Measurements from ENCODE around the gene KIF25.

KIF25 gene

DNA sequence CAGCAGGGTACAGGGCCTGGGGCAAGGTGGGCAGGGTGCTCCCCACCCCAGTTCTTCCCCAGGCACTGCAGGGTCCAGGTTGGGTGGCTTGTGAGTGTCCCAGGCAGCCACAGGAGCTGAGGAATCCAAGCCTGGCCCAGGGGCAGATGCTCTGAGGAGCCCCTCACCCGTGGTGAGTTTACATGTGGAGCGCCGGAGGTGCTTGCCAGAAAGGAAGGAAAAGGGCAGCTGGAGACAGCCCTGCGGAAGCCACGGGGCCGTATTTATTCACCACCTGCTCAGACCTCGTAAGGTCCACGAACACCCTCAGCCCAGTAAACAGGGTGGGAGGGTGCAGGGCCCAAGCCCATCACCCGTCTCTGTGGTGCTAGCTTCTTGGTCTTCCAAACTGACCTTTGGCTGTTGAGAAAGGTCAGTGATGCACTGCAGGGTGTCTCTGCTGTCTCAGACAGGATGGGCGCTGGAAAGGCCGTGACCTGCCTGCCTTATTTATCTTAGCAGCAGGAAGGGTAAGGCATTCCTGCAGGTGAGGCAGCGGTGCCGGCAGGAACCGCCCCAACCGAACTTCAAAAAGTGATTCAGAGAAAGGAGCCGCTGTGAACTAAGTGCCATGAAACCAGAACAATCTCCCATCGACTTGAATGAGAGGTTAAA is 85.5 kb downstream of the KIF25 start:
- Histone ChIP-seq H3K27ac (ENCODE audit: insufficient read depth in 1 of 2, low read depth in 1 of 2, low read length in 2 of 2, poor library complexity in 1 of 2, severe bottlenecking in 2 of 2) (no peak overlapping the region), H3K36me3 (ENCODE audit: control insufficient read depth in 4 of 4, insufficient read depth in 4 of 4, low read length in 3 of 4) (no peaks in the 10 kb centered on the region), H3K27me3 (replicated peaks in 2 of 5; ENCODE audit: control insufficient read depth in 4 of 5, insufficient read depth in 5 of 5, low read length in 4 of 5) (peaks cover 0 to 23% (median 1%) of the 10 kb centered on the region in 5 experiments), H3K9me3 (ENCODE audit: control extremely low read depth in 1 of 5, control insufficient read depth in 4 of 5, insufficient read depth in 2 of 5, low read depth in 1 of 5, low read length in 4 of 5) (no peaks in the 10 kb centered on the region), H3K4me3 (ENCODE audit: control insufficient read depth in 1 of 7, extremely low read depth in 1 of 7, insufficient read depth in 4 of 7, low read depth in 2 of 7, low read length in 6 of 7) (no peak overlapping the region), H3K4me1 (ENCODE audit: control extremely low read depth in 1 of 4, control insufficient read depth in 4 of 4, insufficient read depth in 4 of 4, low read length in 3 of 4) (no peaks in the 10 kb centered on the region)
- no peak for DNase-seq
- 66% methylated on average over 12 of the region's 17 CpGs for WGBS (ENCODE audit: insufficient coverage)
- ChIA-PET CTCF (no interaction called here), POLR2A (no interaction called here)

DNA sequence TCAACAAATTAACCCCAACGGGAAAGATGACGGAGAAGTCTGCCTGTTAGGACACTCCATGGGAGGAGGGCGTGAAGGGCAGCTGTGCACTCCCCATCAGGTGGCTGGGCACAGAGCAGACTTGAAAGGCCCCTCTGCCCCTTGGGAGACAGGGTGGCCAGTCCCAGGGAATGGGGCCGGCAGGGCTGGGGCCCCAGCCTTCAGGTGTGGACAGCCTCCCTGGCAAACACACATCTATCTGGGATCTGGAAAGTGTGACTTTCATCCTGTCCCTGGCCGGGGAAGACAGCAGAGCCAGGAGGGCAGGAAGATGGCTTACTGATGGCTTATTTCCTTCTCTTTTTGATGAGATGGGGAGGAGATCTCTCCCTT is 86.0 kb downstream of the KIF25 start:
- Histone ChIP-seq H3K27me3 (replicated peaks in 2 of 5; ENCODE audit: control insufficient read depth in 4 of 5, insufficient read depth in 5 of 5, low read length in 4 of 5) (peaks cover 0 to 23% (median 1%) of the 10 kb centered on the region in 5 experiments), H3K27ac (ENCODE audit: insufficient read depth in 1 of 2, low read depth in 1 of 2, low read length in 2 of 2, poor library complexity in 1 of 2, severe bottlenecking in 2 of 2) (no peak overlapping the region), H3K36me3 (ENCODE audit: control insufficient read depth in 4 of 4, insufficient read depth in 4 of 4, low read length in 3 of 4) (no peaks in the 10 kb centered on the region), H3K4me3 (ENCODE audit: control insufficient read depth in 1 of 7, extremely low read depth in 1 of 7, insufficient read depth in 4 of 7, low read depth in 2 of 7, low read length in 6 of 7) (no peak overlapping the region), H3K9me3 (ENCODE audit: control extremely low read depth in 1 of 5, control insufficient read depth in 4 of 5, insufficient read depth in 2 of 5, low read depth in 1 of 5, low read length in 4 of 5) (no peaks in the 10 kb centered on the region), H3K4me1 (ENCODE audit: control extremely low read depth in 1 of 4, control insufficient read depth in 4 of 4, insufficient read depth in 4 of 4, low read length in 3 of 4) (no peaks in the 10 kb centered on the region)
- no peak for DNase-seq
- POLR2A ChIA-PET: no interaction called here
- WGBS (ENCODE audit: insufficient coverage): 79% methylated on average over 4 of the region's 5 CpGs
- CTCF ChIA-PET: no interaction called here

DNA sequence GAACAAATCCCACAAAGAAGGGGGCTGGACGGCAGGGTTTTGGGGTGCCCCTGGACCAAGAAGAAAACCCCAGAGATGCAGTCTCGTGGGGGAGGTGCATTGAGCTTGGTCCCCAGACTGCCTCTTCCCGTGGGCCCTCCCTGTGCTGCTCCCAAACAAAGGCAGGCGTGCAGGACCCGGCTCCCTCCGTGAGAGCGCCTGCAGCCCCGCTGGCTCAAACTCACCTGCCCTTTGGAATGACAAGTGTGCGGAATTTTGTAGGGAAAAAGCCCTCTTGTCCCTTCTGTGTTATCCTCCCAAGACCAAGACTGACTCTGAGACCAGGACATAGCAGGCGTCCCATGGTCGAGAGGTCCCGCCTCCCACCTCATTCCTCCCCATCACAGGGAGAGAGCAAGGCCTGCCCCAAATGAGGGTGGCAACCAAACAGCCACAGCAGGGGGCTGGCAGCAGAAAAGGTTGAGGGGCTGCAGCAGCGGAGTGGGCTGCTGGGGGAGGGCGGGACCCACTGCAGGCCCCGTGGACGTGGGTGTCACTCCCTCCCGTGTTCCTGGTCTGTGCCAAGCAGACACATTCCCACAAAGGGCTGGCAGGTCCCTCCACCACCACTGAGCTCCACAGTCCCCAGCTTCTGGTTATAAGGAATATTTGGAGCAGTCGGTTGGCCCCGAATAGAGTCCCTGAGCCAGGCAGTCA is 87.1 kb downstream of the KIF25 start:
- peaks cover 0 to 23% (median 2%) of the 10 kb centered on the region in 5 experiments for H3K27me3 ChIP-seq (replicated peaks in 2 of 5; ENCODE audit: control insufficient read depth in 4 of 5, insufficient read depth in 5 of 5, low read length in 4 of 5)
- H3K9me3 ChIP-seq (ENCODE audit: control extremely low read depth in 1 of 5, control insufficient read depth in 4 of 5, insufficient read depth in 2 of 5, low read depth in 1 of 5, low read length in 4 of 5): no peaks in the 10 kb centered on the region
- ChIA-PET CTCF (no interaction called here), POLR2A (no interaction called here)
- no peak for DNase-seq
- H3K27ac ChIP-seq (ENCODE audit: insufficient read depth in 1 of 2, low read depth in 1 of 2, low read length in 2 of 2, poor library complexity in 1 of 2, severe bottlenecking in 2 of 2): no peak overlapping the region
- H3K36me3 ChIP-seq (ENCODE audit: control insufficient read depth in 4 of 4, insufficient read depth in 4 of 4, low read length in 3 of 4): no peaks in the 10 kb centered on the region
- 83% methylated on average over 15 of the region's 19 CpGs for WGBS (ENCODE audit: insufficient coverage)
- no peaks in the 10 kb centered on the region for H3K4me1 ChIP-seq (ENCODE audit: control extremely low read depth in 1 of 4, control insufficient read depth in 4 of 4, insufficient read depth in 4 of 4, low read length in 3 of 4)
- H3K4me3 ChIP-seq (ENCODE audit: control insufficient read depth in 1 of 7, extremely low read depth in 1 of 7, insufficient read depth in 4 of 7, low read depth in 2 of 7, low read length in 6 of 7): no peak overlapping the region

DNA sequence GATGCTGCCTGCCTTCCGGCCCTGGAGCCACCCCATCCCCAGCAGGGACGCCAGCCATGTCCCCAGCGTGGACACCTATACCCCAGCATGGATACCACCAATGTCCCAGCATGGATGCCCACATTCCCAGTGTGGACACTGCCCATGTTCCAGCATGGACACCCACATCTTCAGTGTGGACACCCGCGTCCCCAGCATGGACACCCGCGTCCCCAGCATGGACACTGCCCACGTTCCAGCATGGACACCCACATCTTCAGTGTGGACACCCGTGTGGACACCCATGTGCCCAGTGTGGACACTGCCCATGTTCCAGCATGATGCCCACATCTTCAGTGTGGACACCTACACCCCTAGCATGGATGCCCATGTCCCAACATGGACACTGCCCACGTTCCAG is 88.6 kb downstream of the KIF25 start:
- Histone ChIP-seq H3K9me3 (ENCODE audit: control extremely low read depth in 1 of 5, control insufficient read depth in 4 of 5, insufficient read depth in 2 of 5, low read depth in 1 of 5, low read length in 4 of 5) (no peaks in the 10 kb centered on the region), H3K4me3 (ENCODE audit: control insufficient read depth in 1 of 7, extremely low read depth in 1 of 7, insufficient read depth in 4 of 7, low read depth in 2 of 7, low read length in 6 of 7) (no peak overlapping the region), H3K4me1 (ENCODE audit: control extremely low read depth in 1 of 4, control insufficient read depth in 4 of 4, insufficient read depth in 4 of 4, low read length in 3 of 4) (no peaks in the 10 kb centered on the region), H3K27ac (ENCODE audit: insufficient read depth in 1 of 2, low read depth in 1 of 2, low read length in 2 of 2, poor library complexity in 1 of 2, severe bottlenecking in 2 of 2) (no peak overlapping the region), H3K27me3 (replicated peaks in 2 of 5; ENCODE audit: control insufficient read depth in 4 of 5, insufficient read depth in 5 of 5, low read length in 4 of 5) (peaks cover 0 to 23% (median 3%) of the 10 kb centered on the region in 5 experiments), H3K36me3 (ENCODE audit: control insufficient read depth in 4 of 4, insufficient read depth in 4 of 4, low read length in 3 of 4) (no peaks in the 10 kb centered on the region)
- WGBS (ENCODE audit: insufficient coverage): 98% methylated on average over 10 of the region's 10 CpGs
- POLR2A ChIA-PET: no interaction called here
- DNase-seq: no peak
- CTCF ChIA-PET: no interaction called here

DNA sequence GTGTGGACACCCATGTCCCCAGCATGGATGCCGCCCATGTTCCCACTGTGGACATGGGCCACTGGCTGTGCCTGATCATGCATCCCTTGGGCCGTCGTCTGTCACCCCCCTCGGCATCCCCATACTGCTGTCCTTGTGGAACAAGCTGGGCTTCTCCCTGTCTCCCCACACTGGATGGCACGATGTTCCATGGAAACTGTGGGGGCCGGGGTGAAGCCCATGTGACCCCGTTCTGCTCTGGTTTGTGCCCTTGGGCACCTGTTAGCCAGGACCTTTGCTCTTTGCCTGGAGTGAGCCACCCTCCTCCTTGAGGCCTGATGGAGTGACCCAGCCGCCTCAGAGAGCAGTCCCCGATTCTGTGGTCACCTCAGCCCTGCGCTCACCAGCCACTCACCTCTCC is 89.1 kb downstream of the KIF25 start:
- H3K27ac ChIP-seq (ENCODE audit: insufficient read depth in 1 of 2, low read depth in 1 of 2, low read length in 2 of 2, poor library complexity in 1 of 2, severe bottlenecking in 2 of 2): no peak overlapping the region
- peaks cover 0 to 23% (median 3%) of the 10 kb centered on the region in 5 experiments for H3K27me3 ChIP-seq (replicated peaks in 2 of 5; ENCODE audit: control insufficient read depth in 4 of 5, insufficient read depth in 5 of 5, low read length in 4 of 5)
- H3K4me1 ChIP-seq (ENCODE audit: control extremely low read depth in 1 of 4, control insufficient read depth in 4 of 4, insufficient read depth in 4 of 4, low read length in 3 of 4): no peaks in the 10 kb centered on the region
- POLR2A ChIA-PET: no interaction called here
- H3K4me3 ChIP-seq (ENCODE audit: control insufficient read depth in 1 of 7, extremely low read depth in 1 of 7, insufficient read depth in 4 of 7, low read depth in 2 of 7, low read length in 6 of 7): no peak overlapping the region
- no peaks in the 10 kb centered on the region for H3K9me3 ChIP-seq (ENCODE audit: control extremely low read depth in 1 of 5, control insufficient read depth in 4 of 5, insufficient read depth in 2 of 5, low read depth in 1 of 5, low read length in 4 of 5)
- WGBS (ENCODE audit: insufficient coverage): 100% methylated on average over 9 of the region's 10 CpGs
- no peak for DNase-seq
- CTCF ChIA-PET: no interaction called here
- H3K36me3 ChIP-seq (ENCODE audit: control insufficient read depth in 4 of 4, insufficient read depth in 4 of 4, low read length in 3 of 4): no peaks in the 10 kb centered on the region

DNA sequence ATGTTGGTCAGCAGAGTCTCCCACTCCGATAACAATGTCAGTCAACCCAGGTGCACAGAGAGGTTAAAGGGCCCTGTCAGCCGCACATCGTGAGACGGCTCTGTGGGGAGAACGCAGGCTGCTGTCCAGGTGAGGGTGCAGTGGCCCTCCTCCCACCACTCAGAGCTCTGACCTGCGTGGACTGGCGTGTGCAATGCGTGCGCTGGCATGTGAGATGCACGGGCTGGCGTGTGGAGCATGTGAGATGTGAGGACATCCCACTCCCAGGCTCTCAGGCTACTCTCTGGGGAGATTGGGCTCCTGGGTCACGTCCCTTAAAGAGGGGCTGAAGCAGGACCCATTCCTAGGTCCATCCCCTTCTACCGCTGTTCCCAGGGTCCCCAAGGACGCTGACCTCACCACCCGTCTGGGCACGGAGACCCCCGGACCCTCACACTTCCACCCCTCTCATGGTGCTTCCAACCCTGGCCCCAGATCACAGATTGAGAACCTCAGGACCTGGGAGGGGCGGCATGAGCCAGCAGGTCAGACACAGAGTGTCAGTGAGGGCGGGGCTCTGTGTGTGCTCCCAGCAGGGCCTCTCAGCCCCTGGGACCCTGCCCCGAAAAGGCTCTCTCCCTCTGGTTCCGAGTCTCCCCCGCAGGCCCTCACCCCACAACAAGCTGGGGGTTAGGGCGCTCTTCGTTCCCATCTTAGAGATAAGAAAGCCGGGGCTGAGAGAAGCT is 90.1 kb downstream of the KIF25 start:
- ChIA-PET CTCF (no interaction called here), POLR2A (no interaction called here)
- 92% methylated on average over 22 of the region's 25 CpGs for WGBS (ENCODE audit: insufficient coverage)
- no peak for DNase-seq
- no peak overlapping the region for H3K27ac ChIP-seq (ENCODE audit: insufficient read depth in 1 of 2, low read depth in 1 of 2, low read length in 2 of 2, poor library complexity in 1 of 2, severe bottlenecking in 2 of 2)
- H3K4me1 ChIP-seq (ENCODE audit: control extremely low read depth in 1 of 4, control insufficient read depth in 4 of 4, insufficient read depth in 4 of 4, low read length in 3 of 4): no peaks in the 10 kb centered on the region
- no peaks in the 10 kb centered on the region for H3K36me3 ChIP-seq (ENCODE audit: control insufficient read depth in 4 of 4, insufficient read depth in 4 of 4, low read length in 3 of 4)
- H3K4me3 ChIP-seq (ENCODE audit: control insufficient read depth in 1 of 7, extremely low read depth in 1 of 7, insufficient read depth in 4 of 7, low read depth in 2 of 7, low read length in 6 of 7): no peak overlapping the region
- peaks cover 0 to 7% (median 0%) of the 10 kb centered on the region in 5 experiments for H3K9me3 ChIP-seq (ENCODE audit: control extremely low read depth in 1 of 5, control insufficient read depth in 4 of 5, insufficient read depth in 2 of 5, low read depth in 1 of 5, low read length in 4 of 5)
- peaks cover 0 to 21% (median 3%) of the 10 kb centered on the region in 5 experiments for H3K27me3 ChIP-seq (replicated peaks in 2 of 5; ENCODE audit: control insufficient read depth in 4 of 5, insufficient read depth in 5 of 5, low read length in 4 of 5)
